Loucy (cell line): ENCODE data around the gene ELF5.

Experiments used
- EZH2phosphoT487 ChIP-seq: fragments of 200-600 bp; IDR thresholded peaks from 2 replicates; pipeline ENCODE4 v1.6.1; 2018; ENCODE audit warnings: antibody characterized with exemption, mild to moderate bottlenecking, moderate library complexity, borderline replicate concordance
- TF ChIP-seq, protein P1 (sequence below): fragments of 200-600 bp; sonication (generic); conservative IDR thresholded peaks from 2 replicates; pipeline ENCODE4 v1.5.1; 2014; ENCODE audit warnings: mild to moderate bottlenecking, antibody characterized with exemption, low read length

DNA sequence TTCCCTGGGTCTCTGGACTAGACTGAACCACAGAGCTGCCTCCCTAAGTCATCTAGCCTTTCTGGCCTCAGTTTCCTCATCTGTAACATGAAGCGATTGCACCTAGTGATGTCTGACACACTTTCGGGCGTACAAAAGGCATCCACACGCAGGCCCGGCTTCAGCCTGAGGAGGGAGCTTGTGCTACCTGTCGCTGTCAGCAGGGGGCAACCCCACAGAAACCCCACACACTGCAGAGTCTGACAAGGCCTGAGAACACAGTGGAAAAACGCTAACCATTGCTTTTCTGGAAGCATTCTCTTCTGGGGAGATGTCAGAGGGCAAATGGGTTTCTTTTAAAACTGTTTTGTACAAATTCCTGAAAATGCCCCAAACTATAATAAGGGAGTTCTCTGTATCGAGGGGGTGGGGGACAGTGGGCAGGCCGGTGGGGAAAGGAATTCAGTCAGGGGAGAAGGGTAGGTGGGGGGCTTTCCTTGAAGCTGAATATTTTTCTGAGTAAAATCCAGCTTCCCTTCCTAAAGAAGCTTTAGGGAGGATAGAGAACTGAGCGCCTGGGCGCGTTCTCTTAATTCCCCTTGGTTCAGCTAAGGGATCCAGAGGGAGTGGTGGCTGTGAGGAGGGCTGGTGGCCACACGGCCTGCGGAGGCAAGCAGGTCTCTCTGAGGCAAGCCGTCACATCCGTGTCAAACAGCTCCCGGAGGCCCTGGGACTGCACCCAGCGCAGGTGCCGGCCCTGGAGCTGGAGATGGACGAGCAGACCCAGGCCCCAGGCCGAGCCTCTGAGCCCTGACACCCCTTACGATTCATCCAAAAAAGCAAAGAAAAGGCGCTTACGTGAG is 533 bp downstream of the ELF5 start:
- TF ChIP-seq, protein P1, sequence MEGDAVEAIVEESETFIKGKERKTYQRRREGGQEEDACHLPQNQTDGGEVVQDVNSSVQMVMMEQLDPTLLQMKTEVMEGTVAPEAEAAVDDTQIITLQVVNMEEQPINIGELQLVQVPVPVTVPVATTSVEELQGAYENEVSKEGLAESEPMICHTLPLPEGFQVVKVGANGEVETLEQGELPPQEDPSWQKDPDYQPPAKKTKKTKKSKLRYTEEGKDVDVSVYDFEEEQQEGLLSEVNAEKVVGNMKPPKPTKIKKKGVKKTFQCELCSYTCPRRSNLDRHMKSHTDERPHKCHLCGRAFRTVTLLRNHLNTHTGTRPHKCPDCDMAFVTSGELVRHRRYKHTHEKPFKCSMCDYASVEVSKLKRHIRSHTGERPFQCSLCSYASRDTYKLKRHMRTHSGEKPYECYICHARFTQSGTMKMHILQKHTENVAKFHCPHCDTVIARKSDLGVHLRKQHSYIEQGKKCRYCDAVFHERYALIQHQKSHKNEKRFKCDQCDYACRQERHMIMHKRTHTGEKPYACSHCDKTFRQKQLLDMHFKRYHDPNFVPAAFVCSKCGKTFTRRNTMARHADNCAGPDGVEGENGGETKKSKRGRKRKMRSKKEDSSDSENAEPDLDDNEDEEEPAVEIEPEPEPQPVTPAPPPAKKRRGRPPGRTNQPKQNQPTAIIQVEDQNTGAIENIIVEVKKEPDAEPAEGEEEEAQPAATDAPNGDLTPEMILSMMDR = peak; percentile 94
- no peak for TF ChIP-seq EZH2phosphoT487
